PC-9 (cell line): ENCODE measurements around the gene RAD50.
"Not testable (repeated sequence)": the region's sequence is repeated elsewhere in the genome, so short reads cannot be mapped to it uniquely, and the experiment has no call there.

ENCODE experiments used
- CTCF ChIP-seq: fragments of 200-600 bp; sonication (generic); conservative IDR thresholded peaks from 2 replicates; pipeline ENCODE4 v1.6.1; 2017; ENCODE audit warnings: mixed run types, antibody characterized with exemption, mild to moderate bottlenecking, moderate library complexity
- EZH2 ChIP-seq: fragments of 200-600 bp; sonication (generic); IDR thresholded peaks from 2 replicates; pipeline ENCODE4 v1.8.0; 2017; ENCODE audit warnings: antibody characterized with exemption, low read depth

DNA sequence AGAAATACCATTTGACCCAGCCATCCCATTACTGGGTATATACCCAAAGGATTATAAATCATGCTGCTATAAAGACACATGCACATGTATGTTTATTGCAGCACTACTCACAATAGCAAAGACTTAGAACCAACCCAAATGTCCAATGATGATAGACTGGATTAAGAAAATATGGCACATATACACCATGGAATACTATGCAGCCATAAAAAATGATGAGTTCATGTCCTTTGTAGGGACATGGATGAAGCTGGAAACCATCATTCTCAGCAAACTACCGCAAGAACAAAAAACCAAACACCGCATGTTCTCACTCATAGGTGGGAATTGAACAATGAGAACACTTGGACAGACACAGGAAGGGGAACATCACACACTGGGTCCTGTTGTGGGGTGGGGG is 27.8 kb downstream of the RAD50 start:
- TF ChIP-seq CTCF, EZH2: not testable (repeated sequence)
